Ureter (tissue), 1 donor: Measurements from ENCODE around the gene PRRC2B. TPM values are rescaled to one million over a fixed set of nuclear protein-coding genes. Genes with fewer than 3 reads are reported as not detected.
"Not testable (repeated sequence)": the region's sequence is repeated elsewhere in the genome, so short reads cannot be mapped to it uniquely, and the experiment has no call there.

Source experiments
- DNase-seq: peaks from one replicate; pipeline ENCODE4 v3.0.0-alpha.2; 2020; ENCODE audit warnings: low spot score
- total RNA-seq: library from RNA; stranded (reverse); gene quantifications from one replicate; pipeline ENCODE4 v1.2.4, GENCODE V29; 2023
- donor health status: DM: yes; HTN: yes; CAD: no.

Gene PRRC2B
- total RNA-seq, 1 donor from 2014 or later: 215 TPM

- DNase-seq: no peak
Measured at GRCh38 chr9:131470581-131470991, 76.7 kb downstream of the PRRC2B start.

- not testable (repeated sequence) for DNase-seq
Measured at GRCh38 chr9:131472085-131472484, 78.2 kb downstream of the PRRC2B start.

DNA sequence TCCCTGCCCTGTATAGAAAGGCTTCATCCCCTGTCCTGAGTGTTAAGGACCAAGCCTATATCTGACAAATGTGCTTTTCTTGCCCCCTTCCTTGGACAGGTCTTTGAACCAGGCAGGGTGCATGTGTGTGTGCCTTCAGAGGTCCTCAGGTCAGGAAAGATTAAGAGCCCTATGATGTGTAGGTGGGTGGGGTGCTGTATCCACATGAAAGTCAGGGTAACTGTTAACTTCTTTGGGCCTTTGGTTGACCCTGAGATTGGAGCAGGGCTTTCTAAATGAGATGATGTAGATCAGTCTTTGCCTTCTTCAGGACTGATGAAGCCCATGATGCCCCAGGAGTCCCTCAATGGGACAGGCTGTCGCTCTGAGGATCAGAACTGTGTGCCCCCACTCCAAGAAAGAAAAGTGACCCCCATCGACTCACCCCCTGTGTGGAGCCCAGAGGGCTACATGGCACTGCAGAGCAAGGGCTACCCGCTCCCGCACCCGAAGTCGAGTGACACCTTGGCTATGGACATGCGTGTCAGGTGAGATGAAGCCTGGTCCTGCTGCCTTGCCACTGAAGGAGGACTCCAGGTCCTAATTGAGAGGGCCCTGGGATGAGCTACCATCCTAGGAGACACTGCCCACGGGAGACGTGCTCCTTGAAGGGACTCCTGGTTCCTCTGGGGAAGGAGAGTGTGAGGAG is 79.5 kb downstream of the PRRC2B start:
- no peak for DNase-seq

DNA sequence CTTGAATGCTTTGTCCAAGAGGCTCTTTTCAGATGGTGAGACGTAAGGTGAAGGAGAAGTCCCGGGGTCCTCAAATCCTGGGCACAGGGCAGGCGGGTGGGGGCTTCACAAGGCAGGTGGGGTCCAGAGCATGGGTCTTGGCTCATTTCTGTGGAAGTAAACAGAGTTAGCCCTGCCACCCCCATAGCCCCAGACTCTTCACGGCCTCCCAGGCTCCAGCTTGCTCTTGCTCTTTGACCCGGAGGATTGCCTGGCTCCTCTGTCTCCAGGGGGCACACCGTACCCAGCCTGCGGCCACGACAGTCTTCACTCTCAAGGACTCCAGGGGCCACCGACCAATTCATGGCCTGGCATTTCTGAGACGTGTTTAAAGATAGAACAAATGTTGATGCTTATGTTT is 80.0 kb downstream of the PRRC2B start:
- DNase-seq: no peak

DNA sequence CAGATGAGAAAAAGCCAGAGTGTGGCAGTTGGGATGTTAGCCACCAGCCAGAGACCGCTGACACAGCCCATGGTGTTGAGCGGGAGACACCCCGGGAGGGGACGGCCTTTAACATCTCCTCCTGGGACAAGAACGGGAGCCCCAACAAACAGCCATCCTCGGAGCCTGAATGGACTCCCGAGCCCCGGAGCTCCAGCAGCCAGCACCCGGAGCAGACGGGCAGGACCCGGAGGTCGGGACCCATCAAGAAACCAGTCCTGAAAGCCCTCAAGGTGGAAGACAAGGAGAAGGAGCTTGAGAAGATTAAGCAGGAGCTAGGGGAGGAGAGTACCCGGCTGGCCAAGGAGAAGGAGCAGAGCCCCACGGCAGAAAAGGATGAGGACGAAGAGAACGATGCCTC is 80.8 kb downstream of the PRRC2B start:
- no peak for DNase-seq

DNA sequence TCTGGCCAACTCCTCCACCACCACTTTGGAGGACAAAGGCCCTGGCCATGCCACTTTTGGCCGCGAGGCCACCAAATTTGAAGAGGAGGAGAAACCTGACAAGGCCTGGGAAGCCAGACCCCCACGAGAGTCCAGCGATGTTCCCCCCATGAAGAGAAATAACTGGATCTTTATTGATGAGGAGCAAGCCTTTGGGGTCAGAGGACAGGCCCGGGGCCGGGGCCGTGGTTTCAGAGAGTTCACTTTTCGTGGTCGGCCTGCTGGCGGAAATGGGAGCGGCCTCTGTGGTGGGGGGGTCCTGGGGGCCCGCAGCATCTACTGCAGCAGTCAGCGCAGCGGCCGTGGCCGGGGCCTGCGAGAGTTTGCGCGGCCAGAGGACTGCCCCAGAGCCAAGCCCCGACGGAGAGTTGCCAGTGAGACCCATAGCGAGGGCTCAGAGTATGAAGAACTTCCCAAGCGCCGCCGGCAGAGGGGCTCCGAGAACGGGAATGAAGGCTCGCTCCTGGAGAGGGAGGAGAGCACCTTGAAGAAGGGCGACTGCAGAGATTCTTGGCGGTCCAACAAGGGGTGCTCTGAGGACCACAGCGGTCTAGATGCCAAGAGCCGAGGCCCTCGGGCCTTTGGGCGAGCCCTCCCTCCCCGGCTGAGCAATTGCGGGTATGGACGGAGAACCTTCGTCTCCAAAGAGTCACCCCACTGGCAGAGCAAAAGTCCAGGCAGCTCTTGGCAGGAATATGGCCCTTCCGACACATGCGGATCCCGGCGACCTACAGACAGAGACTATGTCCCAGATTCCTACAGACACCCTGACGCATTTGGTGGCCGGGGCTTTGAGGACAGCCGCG is 81.4 kb downstream of the PRRC2B start:
- DNase-seq: no peak

- no peak for DNase-seq
Measured at GRCh38 chr9:131475956-131476776, 82.3 kb downstream of the PRRC2B start.

DNA sequence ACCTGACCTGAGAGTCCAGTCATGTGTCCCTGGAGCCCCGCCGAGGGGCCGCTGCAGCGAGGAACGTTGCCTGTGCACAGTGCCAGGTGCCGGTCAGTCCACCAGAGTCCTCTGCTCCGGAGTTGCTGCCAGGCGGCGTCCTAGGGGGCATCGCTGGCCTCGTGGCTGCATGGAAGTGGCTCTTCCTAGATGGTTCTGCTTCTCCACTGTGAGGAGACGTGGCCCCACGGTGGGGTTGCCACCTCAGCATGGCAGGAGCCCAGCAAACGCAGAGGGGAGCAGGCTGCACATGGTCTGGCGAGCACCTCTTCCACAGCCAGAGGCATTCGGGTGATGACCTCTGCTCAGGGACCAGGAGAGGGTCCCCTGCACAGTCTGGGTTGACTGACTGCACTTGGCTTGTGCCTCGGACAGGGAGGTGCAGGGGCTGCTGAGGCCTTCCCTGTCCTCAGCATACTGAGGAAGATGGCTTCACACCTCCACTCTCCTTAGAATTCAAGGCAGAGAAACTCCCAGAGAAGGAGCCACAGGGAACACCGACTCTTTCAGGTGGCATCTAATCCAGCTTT is 83.0 kb downstream of the PRRC2B start:
- DNase-seq: no peak

DNA sequence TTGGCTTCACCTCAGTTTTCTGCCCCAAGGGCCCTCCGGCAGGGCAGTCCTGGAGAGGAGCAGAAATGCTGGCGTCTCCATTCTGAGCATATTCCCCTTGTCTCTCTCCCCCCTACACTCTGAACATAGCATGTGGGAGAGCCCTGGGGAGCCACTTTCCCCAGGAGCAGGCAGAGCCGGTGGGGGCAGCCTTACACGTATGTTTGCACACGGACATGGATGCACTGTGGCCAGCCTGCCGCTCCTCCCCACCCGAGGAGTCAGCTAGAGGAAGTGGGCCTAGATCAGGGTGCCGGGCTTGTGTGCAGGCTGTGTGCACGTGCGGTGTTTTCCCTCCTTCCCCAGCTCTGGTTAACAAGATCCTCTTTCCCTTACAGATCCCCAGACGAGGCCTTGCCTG is 83.5 kb downstream of the PRRC2B start:
- no peak for DNase-seq

DNA sequence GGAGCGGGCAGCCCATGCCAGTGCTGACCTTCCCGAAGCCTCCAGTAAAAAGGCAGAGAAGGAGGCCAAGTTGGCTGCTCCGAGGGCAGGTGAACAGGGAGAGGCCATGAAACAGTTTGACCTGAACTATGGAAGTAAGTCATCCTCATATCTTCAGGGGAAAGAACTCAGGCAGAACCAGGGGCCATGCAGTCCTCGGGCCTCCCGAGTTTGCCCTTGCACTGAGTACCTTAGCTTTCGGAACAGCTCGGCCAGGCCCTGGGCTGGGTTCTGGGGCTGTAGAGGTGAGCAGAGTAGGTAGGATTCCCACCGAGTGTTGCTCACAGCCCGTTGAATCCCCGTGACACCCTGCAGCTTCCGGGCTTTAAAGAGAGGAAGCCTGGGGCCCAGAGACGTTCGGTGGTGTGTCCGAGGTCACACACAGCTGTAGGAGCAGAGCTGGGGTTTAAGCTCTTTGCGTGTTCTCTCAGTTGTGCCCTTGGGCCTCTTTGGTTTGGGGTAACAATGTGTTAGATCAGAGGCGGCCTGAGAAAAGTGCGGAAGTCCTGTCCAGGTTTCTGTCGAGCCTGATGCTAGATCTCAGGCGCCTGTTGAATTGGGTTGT is 84.0 kb downstream of the PRRC2B start:
- DNase-seq: no peak

- no peak for DNase-seq
Measured at GRCh38 chr9:131478421-131478868, 84.6 kb downstream of the PRRC2B start.

DNA sequence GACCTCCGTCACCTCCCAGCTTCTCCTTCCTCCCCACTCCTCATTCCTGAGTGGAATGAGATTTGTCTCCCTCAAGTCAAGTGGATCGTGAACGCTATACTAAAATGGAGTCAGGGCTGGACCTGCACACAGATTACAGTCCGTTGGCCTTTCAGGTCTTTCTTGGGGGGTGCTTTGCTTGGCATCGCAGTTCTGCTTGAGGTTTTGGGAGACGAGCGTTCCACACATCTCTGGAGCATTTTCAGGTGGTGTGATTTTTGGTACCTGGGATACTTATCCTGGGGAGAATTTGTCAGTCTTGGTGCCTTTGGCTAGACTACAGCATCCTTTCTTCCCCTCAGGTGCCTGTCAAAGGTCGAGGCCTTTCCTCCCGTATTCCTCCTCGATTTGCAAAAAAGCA is 85.0 kb downstream of the PRRC2B start:
- DNase-seq: no peak

DNA sequence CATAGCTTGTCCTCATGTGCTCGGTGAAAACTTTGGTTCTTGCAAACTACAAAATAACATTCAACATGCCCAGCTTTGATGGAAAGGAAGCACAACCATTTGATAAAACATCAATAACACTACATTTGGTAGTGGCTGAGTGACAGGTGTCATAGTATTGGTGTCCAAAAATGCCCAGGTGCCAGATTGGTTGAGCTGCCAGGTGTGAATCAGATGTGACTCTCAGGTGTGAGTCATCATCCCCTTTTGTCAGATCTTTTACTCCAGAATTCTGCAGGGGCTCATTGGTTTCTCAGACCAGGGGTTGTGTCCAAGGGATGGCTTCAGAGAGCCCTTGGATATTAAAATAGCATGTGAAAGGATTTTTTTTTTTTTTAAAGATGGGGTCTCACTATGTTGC is 86.4 kb downstream of the PRRC2B start:
- DNase-seq: no peak

DNA sequence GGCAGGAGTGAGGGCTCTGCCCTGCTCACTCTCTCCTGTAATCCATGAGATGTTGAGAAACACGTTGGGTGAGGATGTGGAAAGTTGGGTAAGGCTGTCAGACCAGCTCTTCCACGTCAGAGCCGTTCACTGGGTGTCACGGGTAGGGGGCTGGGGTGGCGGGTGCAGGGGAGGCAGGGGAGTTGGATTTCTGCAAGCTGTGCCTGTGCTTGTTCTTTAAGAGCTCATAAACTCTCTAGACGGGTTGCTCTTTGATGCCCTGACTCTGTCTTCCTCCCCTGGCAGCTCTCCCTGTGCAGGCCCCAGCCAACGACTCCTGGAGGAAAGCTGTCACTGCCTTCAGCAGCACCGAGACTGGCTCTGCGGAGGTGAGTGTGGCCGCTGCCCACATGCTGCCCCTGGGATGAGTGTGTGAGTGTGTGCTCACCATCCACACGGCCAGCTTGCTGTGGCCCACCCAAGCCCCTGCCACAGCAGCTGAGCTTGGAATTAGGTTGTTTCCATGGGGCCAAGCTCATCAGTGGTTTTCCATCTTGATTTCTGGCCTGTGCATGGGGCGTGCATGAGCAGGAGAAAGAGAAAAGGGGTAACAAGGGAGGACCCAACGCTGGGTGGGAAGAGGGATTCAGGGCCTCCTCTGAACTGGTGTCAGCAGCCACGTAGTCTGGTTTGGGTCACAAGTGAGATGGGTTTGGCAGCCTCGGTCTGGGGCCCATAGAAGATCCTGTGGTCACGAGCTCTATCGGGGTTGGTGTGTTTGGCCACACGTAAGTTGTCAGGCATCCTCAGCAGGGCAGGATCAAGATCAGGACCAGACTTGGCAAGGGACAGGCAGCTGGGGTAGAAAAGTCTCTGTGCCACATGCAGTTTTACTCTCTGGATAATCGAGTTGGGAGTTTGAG is 87.8 kb downstream of the PRRC2B start:
- DNase-seq: no peak

DNA sequence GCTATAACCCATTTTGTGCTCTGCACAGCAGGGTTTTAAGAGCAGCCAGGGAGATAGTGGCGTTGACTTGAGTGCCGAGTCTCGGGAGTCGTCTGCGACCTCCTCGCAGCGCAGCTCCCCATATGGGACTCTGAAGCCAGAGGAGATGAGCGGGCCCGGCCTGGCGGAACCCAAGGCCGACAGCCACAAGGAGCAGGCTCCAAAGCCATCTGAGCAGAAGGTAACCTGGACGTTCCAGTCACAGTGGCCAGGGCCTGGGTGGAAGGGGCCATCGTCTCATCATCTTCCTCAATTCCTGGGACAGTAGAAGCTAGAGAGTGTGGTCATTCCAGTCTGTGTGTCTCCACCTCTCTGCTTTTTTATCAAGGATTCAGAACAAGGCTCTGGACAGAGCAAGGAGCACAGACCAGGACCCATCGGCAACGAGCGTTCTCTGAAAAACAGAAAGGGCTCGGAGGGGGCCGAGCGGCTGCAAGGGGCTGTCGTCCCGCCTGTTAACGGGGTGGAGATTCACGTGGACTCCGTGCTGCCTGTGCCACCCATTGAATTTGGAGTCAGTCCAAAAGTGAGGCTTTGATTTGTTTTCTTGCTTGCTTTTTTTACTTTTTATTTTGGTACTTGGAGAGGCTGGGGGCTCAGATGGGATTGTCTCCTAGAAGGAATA is 88.6 kb downstream of the PRRC2B start:
- DNase-seq: no peak

DNA sequence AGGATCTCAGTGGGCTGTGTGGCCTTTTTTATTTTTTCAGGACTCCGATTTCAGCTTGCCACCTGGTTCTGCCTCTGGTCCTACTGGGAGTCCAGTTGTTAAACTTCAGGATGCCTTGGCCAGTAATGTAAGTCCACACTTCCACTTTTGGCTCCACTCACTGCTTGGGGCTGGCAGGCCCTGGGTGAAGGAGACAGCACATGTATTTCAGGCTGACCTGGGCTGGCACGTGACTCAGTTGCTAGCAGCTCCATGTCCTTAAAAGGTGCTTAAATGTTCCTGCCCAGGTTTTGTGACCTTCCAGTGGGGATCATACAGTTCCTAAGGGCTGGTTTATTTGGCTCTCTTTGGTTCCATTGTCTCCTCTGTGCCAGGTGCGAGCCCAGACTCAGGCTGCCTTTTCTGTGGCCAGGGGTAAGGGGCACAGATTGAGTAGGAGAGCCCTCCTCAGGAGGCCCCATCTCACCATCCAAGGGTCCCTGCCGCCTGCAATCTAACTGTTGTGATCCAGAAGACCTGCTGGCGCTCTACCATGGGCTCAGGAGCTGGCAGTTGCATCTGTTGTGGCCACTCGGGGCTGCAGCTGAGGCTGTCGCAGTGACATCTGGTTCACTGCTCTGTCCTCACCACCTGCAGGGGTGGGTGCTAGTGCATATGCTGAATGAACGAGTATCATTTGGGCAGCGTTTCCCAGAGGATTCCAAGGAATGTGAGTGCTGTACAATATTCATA is 89.6 kb downstream of the PRRC2B start:
- no peak for DNase-seq

- no peak for DNase-seq
Measured at GRCh38 chr9:131484051-131484445, 90.2 kb downstream of the PRRC2B start.

- DNase-seq: no peak
Measured at GRCh38 chr9:131484560-131485185, 90.8 kb downstream of the PRRC2B start.

GRCh38 chr9:131485206-131485605 is 91.3 kb downstream of the PRRC2B start:
- DNase-seq: no peak
